HG03354 (cell line): ENCODE results near the gene CACNG4.

Experiments used
- ATAC-seq: cut with Tn5 transposase; IDR thresholded peaks from one replicate; pipeline ENCODE4 v1.9.1; 2021; ENCODE audit warnings: mild to moderate bottlenecking; ENCODE audit not compliant: unreplicated experiment, poor library complexity, severe bottlenecking

Gene CACNG4

DNA sequence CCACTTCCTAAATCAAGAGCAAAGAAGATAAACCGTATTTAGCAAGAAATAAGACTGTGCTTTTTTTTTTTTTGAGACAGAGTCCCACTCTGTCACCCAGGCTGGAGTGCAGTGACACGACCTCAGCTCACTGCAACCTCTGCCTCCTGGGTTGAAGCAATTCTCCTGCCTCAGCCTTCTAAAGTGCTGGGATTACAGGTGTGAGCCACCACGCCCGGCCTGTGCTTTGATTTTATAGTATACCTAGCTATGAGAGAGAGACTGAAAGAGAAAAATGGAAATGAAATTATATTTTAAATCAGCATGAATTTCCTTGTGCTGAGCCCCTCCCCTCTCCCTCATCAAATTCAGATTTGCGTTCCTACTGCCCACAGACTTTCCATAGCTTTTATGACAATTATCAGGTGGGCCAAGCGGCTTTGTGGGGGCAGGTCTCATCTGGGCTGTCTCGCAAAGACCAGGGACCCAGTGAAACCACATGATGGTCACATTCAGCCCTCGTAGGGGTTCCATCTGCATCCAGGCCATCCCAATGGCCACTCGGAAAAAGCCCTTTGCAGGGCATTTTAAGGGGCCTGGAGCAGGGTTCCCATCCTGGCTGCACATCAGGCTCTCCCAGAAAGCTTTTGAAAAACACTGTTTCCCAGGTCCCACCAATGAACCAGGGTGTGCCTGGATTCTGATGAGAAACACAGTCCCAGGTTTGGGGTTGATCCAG is 88.4 kb downstream of the CACNG4 start:
- ATAC-seq, result no peak

GRCh38 chr17:67053438-67054000 is 89.0 kb downstream of the CACNG4 start:
- ATAC-seq, result no peak

DNA sequence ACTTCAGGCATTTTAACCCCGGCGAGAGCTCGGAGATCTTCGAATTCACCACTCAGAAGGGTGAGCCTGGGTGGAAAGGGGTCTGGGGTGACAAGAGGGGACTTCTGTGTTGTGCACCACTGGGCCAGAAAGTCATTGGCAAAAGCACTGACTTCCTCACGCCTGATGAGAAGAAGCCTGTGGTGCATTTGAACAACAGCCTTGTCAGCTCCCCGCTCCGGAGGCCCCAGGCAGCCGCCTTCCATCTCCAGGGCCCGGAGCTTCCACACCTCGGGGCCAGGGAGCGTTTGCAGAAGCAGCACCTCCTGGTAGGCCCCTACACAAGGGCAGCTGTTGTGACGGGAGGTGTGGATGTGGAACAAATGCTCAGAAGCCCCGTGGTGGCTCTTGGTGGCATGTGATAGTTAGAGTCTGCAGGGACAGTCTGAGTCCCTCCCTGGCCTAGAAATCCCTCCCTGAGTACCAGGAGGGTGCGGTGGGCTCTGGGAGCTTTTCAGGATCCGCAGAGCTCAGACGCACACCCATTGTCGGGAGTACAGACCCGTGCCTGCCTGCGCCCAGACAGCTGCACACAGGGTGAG is 89.6 kb downstream of the CACNG4 start:
- no peak for ATAC-seq

- no peak for ATAC-seq
Measured at GRCh38 chr17:67054608-67055007, 90.1 kb downstream of the CACNG4 start.

GRCh38 chr17:67055041-67055443 is 90.5 kb downstream of the CACNG4 start:
- ATAC-seq, result no peak

DNA sequence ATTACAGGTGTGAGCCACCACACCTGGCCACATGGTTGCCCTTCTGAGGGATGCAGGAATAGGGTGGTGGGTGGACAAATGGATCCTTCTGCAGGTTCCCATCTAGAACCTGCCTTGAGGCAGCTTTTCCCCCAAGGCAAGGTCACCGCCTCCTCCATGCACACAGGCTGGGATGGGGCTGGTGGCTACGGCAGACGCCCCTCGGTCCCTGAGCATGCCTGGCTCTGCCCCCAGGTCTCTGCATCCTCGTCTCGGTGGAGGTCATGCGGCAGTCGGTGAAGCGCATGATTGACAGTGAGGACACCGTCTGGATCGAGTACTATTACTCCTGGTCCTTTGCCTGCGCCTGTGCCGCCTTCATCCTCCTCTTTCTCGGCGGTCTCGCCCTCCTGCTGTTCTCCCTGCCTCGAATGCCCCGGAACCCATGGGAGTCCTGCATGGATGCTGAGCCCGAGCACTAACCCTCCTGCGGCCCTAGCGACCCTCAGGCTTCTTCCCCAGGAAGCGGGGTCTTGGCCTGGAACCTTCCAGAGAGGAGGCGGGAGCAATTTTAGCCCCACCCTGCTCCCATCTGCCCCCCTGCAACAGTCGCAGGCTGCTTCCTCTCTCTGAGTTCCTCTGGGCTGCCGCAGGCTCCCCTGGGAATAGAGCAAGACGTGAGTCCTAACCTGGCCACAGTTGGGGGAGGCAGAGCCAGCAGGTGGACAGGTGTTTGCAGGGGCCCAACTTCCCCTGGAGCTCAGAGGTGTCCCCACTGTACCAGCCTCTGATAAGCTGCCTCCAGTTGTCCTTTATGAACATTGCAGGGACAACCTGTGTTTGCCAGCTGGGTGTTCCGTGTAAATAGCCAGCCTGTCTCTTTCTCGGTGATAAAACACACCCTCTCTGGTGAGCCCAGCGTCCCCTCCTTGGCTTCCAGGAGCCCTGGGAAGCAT is 91.6 kb downstream of the CACNG4 start:
- ATAC-seq, result no peak

DNA sequence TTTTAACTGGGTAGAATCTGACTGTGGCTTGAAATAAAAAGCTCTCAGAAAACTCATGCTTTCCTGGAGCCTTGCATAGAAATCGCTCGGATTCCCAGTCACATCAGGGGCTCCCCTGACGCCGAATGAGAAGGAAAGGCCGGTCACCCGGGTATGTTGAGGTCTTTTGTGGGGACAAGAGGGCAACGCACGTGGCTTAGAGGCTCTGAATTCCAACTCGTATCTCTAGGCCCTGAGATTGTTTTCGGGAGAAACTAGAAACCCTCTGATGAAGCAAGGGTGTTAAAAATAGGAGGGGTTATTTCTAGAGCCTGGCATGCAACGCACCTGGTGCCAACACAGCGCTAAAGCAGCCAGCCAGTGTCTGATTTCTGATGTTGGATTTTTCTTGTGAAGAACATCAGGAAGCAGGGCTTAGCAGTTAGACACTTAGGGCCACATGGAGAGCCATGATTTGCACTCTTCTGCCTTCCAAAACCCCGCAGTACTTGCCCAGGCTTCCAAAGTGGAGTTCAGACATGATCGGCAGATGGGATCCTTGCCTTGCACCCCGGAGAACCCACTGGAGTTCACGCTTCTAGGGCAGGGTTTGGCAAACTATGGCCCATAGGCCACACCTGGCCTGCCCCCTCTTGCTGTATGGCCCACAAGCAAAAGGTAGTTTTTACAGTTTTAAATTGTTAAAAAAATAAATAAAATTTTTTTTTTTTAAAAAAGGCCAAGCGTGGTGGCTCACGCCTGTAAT is 92.4 kb downstream of the CACNG4 start:
- ATAC-seq, result no peak

- ATAC-seq, result no peak
Measured at GRCh38 chr17:67058036-67058435, 93.5 kb downstream of the CACNG4 start.

- no peak for ATAC-seq
Measured at GRCh38 chr17:67059372-67059771, 94.9 kb downstream of the CACNG4 start.

DNA sequence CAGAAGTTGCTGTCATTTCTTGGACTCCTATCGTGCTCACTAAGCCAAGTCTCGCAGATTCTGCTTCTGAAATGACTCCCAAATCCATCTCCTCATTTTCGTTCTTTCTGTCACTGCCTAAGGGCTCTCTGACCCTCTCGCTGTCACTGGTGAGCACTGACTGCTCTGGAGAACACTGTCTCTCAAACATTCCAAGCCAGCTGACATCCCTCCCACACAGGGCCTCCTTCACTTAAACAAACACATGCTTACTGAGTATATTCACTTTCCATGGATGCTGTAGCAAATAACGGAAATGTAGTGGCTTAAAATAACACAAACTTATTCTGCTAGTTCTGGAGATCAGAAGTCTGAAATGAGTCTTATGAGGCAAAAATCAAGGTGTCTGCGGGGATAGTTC is 98.6 kb downstream of the CACNG4 start:
- no peak for ATAC-seq

DNA sequence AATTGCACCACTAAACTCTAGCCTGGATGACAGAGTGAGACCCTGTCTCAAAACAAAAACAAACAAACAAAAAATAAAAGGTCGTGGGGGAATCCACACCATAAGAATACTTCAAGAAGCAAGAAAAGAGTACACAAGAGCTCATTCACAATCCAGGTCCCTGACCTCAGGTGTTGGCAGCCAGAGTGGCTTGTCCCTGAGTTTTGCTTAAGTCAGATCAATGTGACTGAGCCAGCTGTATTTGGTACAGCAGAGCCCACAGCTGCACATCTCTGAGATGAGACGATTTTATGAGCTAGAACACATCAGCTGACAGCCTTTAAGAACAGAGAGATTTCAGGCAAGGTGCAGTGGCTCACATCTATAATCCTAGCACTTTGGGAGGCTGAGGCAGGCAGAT is 102.2 kb downstream of the CACNG4 start:
- ATAC-seq, result no peak

DNA sequence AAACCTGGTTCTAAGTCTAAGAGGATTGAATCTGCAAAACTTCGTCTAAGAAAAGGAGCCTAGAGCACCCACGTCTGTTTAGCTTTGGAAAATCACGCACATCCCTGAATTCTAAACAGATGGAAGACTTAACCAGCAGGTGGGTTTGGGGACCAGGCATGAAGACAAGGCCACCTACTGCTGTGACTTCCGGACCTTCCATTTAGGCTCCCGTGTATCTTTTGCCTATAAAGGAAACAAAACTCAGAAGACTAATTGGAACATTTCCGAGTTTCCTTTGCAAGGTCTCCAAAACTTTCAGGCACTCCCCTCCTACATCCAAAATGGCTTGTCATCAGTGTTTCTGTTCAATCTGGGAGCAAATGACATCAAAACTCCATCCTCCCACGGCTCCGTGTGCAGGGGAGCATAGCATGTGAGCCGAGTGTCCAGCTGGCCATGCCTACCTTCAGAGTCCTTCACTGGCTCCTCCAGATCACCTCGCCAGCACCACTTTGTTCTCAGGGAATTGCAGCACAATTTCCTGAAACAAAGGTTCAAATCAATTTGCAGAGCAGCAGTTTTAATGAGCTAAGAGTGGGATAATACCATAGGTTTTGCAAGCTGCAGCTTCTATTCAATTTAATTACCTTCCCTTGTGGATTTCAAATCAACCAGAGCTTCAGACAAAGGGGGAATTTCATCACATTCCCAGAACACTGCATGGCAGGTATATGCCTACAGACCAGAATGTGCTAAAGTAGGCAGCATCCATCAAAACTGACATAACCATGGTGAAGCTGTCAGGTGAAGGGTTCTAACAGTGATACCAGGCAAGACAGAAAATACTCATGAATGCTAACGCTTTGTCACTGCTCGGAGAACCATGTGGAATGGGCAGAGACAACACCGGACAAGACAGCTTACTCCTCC is 103.3 kb downstream of the CACNG4 start:
- ATAC-seq, result no peak

- no peak for ATAC-seq
Measured at GRCh38 chr17:67068999-67069398, 104.5 kb downstream of the CACNG4 start.

GRCh38 chr17:67069603-67070136 is 105.2 kb downstream of the CACNG4 start:
- ATAC-seq, result no peak

GRCh38 chr17:67071595-67071994 is 107.1 kb downstream of the CACNG4 start:
- no peak for ATAC-seq

DNA sequence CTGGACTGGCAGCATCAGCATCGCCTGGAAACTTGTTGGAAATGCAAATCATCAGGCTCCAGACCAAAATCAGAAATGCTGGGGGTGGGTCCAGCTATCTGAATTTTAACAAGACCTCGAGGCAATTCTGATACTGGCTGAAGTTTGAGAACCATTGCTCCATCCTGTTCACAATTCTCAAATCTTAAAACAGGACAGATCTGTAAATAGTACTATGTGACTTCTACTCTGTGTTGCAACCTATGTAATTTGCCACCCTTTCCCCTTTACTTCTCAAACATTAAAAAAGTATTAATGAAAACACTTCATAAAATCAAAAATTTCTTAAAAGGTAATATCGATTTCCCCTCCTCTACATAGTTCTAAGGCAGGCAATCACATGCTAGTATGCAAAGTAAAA is 108.4 kb downstream of the CACNG4 start:
- no peak for ATAC-seq

DNA sequence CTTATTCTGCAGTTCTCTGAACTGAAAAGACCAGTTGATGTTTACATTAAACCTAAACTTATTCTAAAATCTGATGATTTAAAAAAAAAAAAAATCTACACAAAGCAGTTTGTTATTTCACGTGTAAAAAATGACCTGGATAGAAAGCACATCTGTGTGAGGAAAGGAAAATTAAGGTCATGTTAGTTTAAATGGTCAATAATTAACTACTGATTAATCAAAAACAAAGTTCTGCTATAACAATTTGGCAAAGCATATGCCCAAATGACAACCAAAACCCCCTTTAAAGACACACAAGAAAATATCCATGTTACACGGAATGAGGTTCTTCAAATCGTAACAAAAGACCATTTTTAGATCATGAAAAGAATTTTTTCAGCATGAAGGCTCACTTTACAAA is 110.3 kb downstream of the CACNG4 start:
- ATAC-seq, result no peak

- no peak for ATAC-seq
Measured at GRCh38 chr17:67076290-67076689, 111.8 kb downstream of the CACNG4 start.
